HG03442 (cell line): ENCODE data around the gene ITPRIP.

Source experiments
- ATAC-seq: cut with Tn5 transposase; IDR thresholded peaks from one replicate; pipeline ENCODE4 v1.9.1; 2021; ENCODE audit warnings: mild to moderate bottlenecking, moderate library complexity; ENCODE audit not compliant: unreplicated experiment

ITPRIP gene

GRCh38 chr10:104309980-104310978 is 28.0 kb downstream of the ITPRIP start:
- no peak for ATAC-seq

GRCh38 chr10:104308439-104308903 is 29.8 kb downstream of the ITPRIP start:
- ATAC-seq, result peak; percentile 76

GRCh38 chr10:104307576-104308438 is 30.5 kb downstream of the ITPRIP start:
- no peak for ATAC-seq

- no peak for ATAC-seq
Observed at GRCh38 chr10:104306897-104307296, 31.4 kb downstream of the ITPRIP start.

- no peak for ATAC-seq
Observed at GRCh38 chr10:104304927-104305326, 33.3 kb downstream of the ITPRIP start.

DNA sequence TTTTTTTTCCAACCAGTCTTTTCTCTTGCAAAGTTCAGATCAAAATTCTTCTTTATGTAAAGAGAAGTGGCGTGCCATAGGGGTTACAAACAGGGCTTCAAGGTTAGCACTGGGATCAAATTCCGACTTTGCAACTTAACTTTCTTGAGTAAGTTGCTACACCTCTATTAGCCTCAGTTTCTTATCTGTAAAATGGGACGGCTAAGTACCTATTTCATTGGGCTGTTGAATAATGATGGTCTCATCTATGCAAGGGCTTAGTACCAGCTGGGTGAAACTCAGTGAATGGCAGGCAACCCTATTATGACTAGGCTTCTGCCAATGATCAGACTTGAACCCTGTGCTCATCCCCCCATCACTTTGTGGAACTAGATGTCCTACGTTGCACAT is 33.9 kb downstream of the ITPRIP start:
- no peak for ATAC-seq

GRCh38 chr10:104303594-104304355 is 34.5 kb downstream of the ITPRIP start:
- ATAC-seq, result no peak

DNA sequence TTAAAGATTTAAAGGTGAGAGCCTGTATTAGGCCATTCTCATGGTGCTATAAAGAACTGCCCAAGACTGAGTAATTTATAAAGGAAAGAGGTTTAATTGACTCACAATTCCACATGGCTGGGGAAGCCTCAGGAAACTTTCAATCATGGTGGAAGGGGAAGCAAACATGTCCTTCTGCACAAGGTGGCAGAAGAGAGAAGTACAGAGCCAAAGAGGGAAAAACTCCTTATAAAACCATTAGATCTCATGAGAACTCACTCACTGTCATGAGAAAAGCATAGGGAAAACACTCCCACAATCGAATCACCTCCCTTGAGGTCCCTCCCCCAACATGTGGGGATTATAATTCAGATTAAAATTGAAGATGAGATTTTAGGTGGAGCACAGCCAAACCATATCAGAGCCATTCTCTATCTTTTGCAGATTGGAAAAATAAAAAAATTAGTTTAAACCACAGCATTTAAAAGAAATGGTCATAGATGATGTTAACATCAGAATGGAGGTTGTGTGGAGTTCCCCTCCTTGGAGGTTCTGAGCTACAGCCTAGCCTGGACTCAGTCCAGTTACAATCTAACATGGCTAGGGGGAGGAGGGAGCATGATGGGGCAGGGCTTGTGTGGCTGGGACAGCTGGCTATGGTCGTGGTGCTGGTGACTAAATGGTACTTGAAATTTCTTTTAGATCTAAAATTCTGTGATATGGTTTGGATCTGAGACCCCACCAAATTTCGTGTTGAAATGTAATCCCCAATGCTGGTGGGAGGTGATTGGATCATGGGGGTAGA is 36.2 kb downstream of the ITPRIP start:
- no peak for ATAC-seq

DNA sequence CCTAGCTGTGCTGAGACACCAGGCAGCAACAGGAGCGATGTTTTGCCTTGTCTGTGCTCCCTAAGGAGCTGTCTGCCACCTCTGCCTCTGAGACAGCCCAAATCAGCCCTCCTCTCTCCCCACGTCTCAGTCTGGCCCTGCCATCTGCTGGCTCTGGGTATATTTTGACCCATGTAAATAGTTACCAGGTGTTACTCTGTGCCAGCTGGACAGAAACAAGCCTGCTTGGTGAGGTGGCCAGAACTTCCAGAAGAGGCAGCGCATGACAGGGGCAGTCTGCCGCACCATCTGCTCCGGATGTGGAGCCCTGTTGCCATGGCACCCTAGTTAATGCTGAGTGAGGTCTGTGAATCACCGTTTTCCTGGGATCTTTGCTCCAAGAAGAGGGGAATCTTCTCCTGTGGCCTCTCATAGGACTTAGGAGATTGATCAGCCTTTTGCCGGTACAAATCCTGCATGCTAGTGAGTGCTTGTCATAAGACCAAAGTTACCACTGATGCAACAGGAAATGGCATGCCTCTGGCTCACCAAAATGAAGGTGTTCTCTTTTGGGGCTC is 37.5 kb downstream of the ITPRIP start:
- ATAC-seq, result no peak

DNA sequence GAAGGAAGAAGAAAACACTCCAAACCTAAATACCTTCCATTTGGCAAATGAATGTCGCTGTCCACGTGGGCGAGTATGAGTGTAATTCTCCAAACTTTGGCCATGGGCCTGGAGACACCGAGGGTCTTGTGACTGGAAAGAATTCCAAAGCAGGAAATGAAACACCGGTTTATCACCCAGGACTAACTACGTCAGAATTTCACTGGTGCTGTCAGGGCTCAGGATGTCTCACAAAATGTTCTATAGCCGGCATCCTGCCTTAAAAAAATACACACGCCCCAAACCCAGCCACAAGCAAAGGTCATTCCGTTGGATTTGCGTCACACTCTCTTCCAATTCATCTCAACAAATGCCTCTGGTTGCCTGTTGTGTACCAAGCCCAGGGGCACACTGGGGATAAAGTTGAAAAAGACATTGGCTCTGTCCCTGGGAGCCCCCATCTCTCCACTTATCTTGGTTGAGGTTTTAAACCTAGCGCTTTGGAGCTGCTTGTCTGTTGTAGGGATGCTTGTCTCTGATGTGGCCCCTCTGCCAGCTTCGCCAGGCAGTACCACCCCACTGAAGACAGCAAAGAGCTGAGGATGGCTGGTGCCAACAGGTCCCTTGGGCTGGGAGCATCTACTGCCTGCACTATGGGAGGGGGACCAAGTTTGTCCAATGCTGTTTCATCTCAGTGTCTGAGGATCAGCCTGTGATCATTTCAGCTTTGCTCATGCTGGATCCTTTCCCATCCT is 38.1 kb downstream of the ITPRIP start:
- ATAC-seq, result no peak

DNA sequence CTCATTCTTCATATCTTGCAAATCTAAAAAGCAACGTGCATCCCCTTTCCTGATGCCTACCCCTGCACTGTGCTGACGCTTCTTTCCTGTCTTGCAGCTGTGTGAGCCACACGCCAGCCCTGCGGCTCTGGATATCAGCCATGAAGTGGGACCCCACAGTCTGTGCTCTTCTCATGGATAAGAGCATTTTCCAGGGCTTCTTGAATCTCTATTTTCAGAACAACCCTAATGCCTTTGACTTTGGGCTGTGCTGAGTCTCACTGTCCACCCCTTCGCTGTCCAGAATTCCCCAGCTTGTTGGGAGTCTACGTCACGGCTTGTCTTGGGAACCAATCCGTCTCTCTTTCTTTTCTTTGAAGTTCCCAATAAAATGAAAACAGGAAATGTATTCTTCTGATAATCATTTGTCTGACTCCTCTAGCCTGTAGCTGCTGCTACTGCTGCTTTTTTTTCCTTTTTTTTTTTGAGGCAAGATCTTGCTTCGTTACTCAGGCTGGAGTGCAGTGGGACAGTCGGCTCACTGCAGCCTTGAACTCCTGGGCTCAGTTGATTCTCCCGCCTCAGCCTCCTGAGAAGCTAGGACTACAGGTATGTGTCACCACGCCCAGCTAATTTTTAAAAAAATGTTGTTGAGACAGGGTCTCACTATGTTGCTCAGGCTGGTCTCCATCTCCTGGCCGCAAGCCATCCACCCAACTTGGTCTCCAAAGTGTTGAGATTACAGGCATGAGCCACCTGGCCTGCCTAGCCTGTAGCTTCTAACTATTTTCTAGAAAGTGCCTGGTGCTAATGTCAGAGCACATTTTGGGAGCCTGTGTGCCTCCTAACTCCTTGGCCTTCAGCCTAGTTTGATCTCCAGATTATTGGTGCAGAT is 39.0 kb downstream of the ITPRIP start:
- no peak for ATAC-seq

DNA sequence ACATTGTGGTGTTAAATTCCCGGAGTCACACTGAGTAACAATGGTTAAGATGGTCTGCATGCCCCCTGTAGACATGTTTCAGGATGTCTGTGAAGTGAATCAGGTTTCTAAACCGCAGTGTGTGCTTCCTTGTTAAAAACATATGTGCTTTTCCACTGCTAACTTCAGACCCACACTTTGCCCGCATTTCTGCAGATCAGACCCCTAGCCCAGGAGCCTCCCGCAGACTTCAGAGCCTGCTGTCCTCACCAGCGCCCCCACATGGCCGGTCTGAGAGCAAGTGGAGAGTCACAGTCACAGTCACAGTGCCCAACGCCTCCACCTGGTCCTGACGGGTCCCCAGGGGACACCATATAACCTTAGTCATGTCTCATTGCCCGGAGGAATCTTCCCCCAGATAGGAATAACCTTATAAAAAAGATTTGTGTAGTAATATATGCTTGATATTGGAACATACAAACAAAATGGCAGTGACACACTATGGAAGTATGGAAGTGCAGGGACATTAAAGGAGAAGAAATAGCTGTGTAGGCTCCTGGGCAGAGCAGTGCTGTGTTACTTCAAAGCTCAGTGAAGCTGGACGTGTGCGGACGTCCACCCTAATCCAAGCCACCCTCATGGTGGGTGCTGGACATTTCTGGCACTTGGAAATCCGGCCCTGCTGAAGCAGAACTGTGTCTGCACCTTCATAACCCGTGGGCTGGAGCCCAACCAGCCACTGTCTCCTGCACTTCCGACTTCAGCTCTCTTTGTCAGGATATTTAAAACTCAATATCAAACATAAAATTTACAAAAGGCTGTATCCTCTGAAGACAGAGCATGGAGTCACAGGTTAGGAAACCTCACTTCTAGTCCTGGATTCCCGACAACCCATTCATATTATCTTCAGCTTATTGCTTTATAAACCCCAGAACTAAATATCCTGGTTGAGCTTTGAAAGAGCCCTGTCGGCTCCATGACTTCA is 40.3 kb downstream of the ITPRIP start:
- ATAC-seq, result no peak

- ATAC-seq, result no peak
Observed at GRCh38 chr10:104296687-104297436, 41.4 kb downstream of the ITPRIP start.

- ATAC-seq, result no peak
Observed at GRCh38 chr10:104293781-104294321, 44.4 kb downstream of the ITPRIP start.

DNA sequence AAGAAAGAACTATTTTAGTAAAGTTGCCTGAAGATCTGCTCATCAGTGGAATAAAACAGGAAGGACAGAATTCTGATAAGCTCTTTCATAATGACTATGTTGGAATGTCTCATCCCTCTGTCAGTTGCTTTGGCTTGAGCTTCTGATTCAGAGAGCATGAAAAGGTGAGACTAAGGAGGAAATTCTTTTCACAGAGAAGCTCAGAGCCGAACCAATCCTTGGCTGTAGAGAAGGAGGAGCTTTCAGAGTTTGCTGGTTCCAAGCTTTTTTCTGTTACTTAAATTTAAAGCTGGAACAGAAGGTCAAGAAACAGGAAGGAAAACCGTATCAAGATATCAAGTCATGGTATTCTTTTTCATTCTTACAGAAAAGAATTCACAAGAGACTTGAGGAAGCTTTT is 45.3 kb downstream of the ITPRIP start:
- no peak for ATAC-seq

GRCh38 chr10:104291439-104291951 is 46.8 kb downstream of the ITPRIP start:
- peak; percentile 99 for ATAC-seq
